HCT116 (cell line): Measurements from ENCODE around the gene CFAP97. TPM values are rescaled to one million over a fixed set of nuclear protein-coding genes. Genes with fewer than 3 reads are reported as not detected.

Source experiments
- ATAC-seq: fragments of 200-7000 bp; cut with Tn5 transposase; 2 replicates; pipeline ENCODE4 v1.9.1; 2020; ENCODE audit warnings: mild to moderate bottlenecking, moderate library complexity
- BruUV-seq: library from RNA; stranded (reverse); fragments of 400-500 nt; replicated peaks from 2 replicates; lab custom pipeline; 2021; lab: Mats Ljungman, UMichigan
- CTCF ChIA-PET: fragments of 300-600 bp; sonication (Branson Sonifier 250); formaldehyde crosslinking; loops from one replicate; lab custom pipeline; 2021; ENCODE audit warnings: antibody characterized with exemption; lab: Charles Lee
- POLR2A ChIA-PET: fragments of 300-600, 350-600 bp; sonication (Branson Sonifier 250); formaldehyde crosslinking; loops from one replicate; lab custom pipeline; 2021; ENCODE audit warnings: antibody characterized with exemption; lab: Charles Lee
- RAD21 ChIA-PET, 2 experiments: fragments of 300-600 bp; sonication (Branson Sonifier 250); formaldehyde crosslinking; loops; one replicate each; lab custom pipeline; 2023; ENCODE audit warnings: low total read pairs in 2 of 2; ENCODE audit not compliant: uncharacterized antibody in 2 of 2, unreplicated experiment in 2 of 2, low non-redundant PET in 1 of 2; lab: Charles Lee
- DNase-seq: peaks from one replicate; pipeline ENCODE4 v3.0.0-alpha.2; 2010; ENCODE audit warnings: low read depth, low spot score
- H2AFZ ChIP-seq: fragments of 200-600 bp; shearing (Covaris generic), sonication (generic); 2 replicates; pipeline ENCODE4 v1.6.1; 2017; ENCODE audit warnings: low read depth, mixed run types, mixed read lengths, antibody characterized with exemption, low read length; ENCODE audit not compliant: poor library complexity, severe bottlenecking
- H3K27ac ChIP-seq: 2 replicates; pipeline ENCODE4 v1.5.1; 2012; ENCODE audit warnings: low read depth, low read length
- H3K27me3 ChIP-seq: fragments of 200-600 bp; sonication (generic); 2 replicates; pipeline ENCODE4 v1.6.1; 2016; ENCODE audit warnings: mixed run types, low read length, mixed read lengths; ENCODE audit not compliant: insufficient read depth
- H3K36me3 ChIP-seq, 2 experiments: fragments of 200-500 bp in 1 of 2; fragments of 200-600 bp in 1 of 2; sonication (Bioruptor generic) in 1 of 2; sonication (generic) in 1 of 2; 2 replicates each; pipeline versions ENCODE4 v1.5.1 to v1.6.1; 2014 to 2016; ENCODE audit warnings: low read length in 2 of 2, inconsistent platforms in 1 of 2, mixed read lengths in 1 of 2, mixed run types in 1 of 2; ENCODE audit not compliant: insufficient read depth in 2 of 2, control insufficient read depth in 1 of 2
- H3K4me1 ChIP-seq, 2 experiments: fragments of 200-600 bp in 1 of 2; sonication (generic) in 1 of 2; 2 replicates each; pipeline versions ENCODE4 v1.5.1 to v1.6.1; 2012 to 2017; ENCODE audit warnings: low read length in 2 of 2, inconsistent platforms in 1 of 2, mild to moderate bottlenecking in 1 of 2, mixed read lengths in 1 of 2, mixed run types in 1 of 2, moderate library complexity in 1 of 2; ENCODE audit not compliant: insufficient read depth in 2 of 2, control insufficient read depth in 1 of 2
- H3K4me2 ChIP-seq: fragments of 200-600 bp; sonication (generic); 2 replicates; pipeline ENCODE4 v1.6.1; 2017; ENCODE audit warnings: mixed run types, low read length, mixed read lengths
- H3K4me3 ChIP-seq, 2 experiments: fragments of 200-600 bp in 1 of 2; sonication (generic) in 1 of 2; replicated peaks in 1 of 2; 2 replicates each; pipeline ENCODE4 v1.5.1; 2011 to 2016; ENCODE audit warnings: low read length in 2 of 2, control low read depth in 1 of 2, low read depth in 1 of 2, mild to moderate bottlenecking in 1 of 2, mixed read lengths in 1 of 2, mixed run types in 1 of 2
- H3K79me2 ChIP-seq: fragments of 200-600 bp; sonication (generic); 2 replicates; pipeline ENCODE4 v1.6.1; 2017; ENCODE audit warnings: mild to moderate bottlenecking, mixed run types, low read length, moderate library complexity, mixed read lengths; ENCODE audit not compliant: insufficient read depth
- H3K9ac ChIP-seq: fragments of 200-600 bp; sonication (generic); 2 replicates; pipeline ENCODE4 v1.6.1; 2016; ENCODE audit warnings: low read length, mixed read lengths
- H3K9me2 ChIP-seq: fragments of 200-600 bp; sonication (generic), shearing (Covaris generic); 2 replicates; pipeline ENCODE4 v1.6.1; 2017; ENCODE audit warnings: mixed run types, mild to moderate bottlenecking, moderate library complexity; ENCODE audit not compliant: insufficient read depth
- H3K9me3 ChIP-seq, 2 experiments: fragments of 200-500 bp in 1 of 2; fragments of 200-600 bp in 1 of 2; sonication (Bioruptor generic) in 1 of 2; sonication (generic) in 1 of 2; 2 replicates each; pipeline ENCODE4 v1.6.1; 2014 to 2017; ENCODE audit warnings: low read length in 2 of 2, mixed read lengths in 2 of 2, inconsistent platforms in 1 of 2, low read depth in 1 of 2, mild to moderate bottlenecking in 1 of 2, mixed run types in 1 of 2, moderate library complexity in 1 of 2; ENCODE audit not compliant: control insufficient read depth in 1 of 2, insufficient read depth in 1 of 2
- H4K20me1 ChIP-seq: fragments of 200-600 bp; sonication (generic), shearing (Covaris generic); 2 replicates; pipeline ENCODE4 v1.6.1; 2017; ENCODE audit warnings: mixed run types, mild to moderate bottlenecking, moderate library complexity; ENCODE audit not compliant: insufficient read depth
- ATF3 ChIP-seq: IDR thresholded peaks from 2 replicates; pipeline ENCODE4 v1.6.1; 2012
- EGR1 ChIP-seq: IDR thresholded peaks from 2 replicates; pipeline ENCODE4 v1.6.1; 2012; ENCODE audit warnings: low read depth
- ELF1 ChIP-seq: IDR thresholded peaks from 2 replicates; pipeline ENCODE4 v1.6.1; 2012; ENCODE audit warnings: low read depth, borderline replicate concordance
- EZH2phosphoT487 ChIP-seq: fragments of 200-600 bp; IDR thresholded peaks from 2 replicates; pipeline ENCODE4 v1.6.1; 2018; ENCODE audit warnings: antibody characterized with exemption, borderline replicate concordance
- JUND ChIP-seq: IDR thresholded peaks from 2 replicates; pipeline ENCODE4 v1.6.1; 2012
- POLR2A ChIP-seq: IDR thresholded peaks from 2 replicates; pipeline ENCODE4 v1.7.0; 2011; ENCODE audit warnings: borderline replicate concordance; ENCODE audit not compliant: insufficient read depth, insufficient read length; ENCODE audit errors: extremely low read depth
- POLR2AphosphoS5 ChIP-seq: IDR thresholded peaks from 2 replicates; pipeline ENCODE4 v1.6.1; 2011; ENCODE audit warnings: mild to moderate bottlenecking, low read depth, low read length, moderate library complexity
- RAD21 ChIP-seq: IDR thresholded peaks from 2 replicates; pipeline ENCODE4 v1.6.1; 2012; ENCODE audit warnings: low read depth, mild to moderate bottlenecking
- SIN3A ChIP-seq: IDR thresholded peaks from 2 replicates; pipeline ENCODE4 v1.6.1; 2012; ENCODE audit warnings: low read depth
- SP1 ChIP-seq: IDR thresholded peaks from 2 replicates; pipeline ENCODE4 v1.6.1; 2012; ENCODE audit warnings: low read depth
- TCF7L2 ChIP-seq: IDR thresholded peaks from 2 replicates; pipeline ENCODE4 v1.7.0; 2011; ENCODE audit warnings: borderline replicate concordance, inconsistent platforms; ENCODE audit not compliant: insufficient read depth, insufficient read length; ENCODE audit errors: extremely low read depth
- ZFX ChIP-seq: fragments of 450-650 bp; IDR thresholded peaks from 2 replicates; pipeline ENCODE4 v1.6.1; 2017
- ZNF274 ChIP-seq: fragments of 200-500 bp; sonication (Bioruptor generic); IDR thresholded peaks from 2 replicates; pipeline ENCODE4 v1.6.1; 2014; ENCODE audit warnings: mild to moderate bottlenecking, low read depth, low read length, inconsistent platforms
- intact Hi-C: fragments of 100-400 bp; cut with micrococcal nuclease; formaldehyde crosslinking; loops from 2 replicates; pipeline ENCODE4 v1.10.0; 2022
- total RNA-seq: library from RNA; stranded (reverse); gene quantifications from one replicate; pipeline ENCODE4 v1.2.1, GENCODE V29; 2021; ENCODE audit not compliant: unreplicated experiment

CFAP97 gene
- total RNA-seq, 1 experiment from 2014 or later, result 57.7 TPM

- H2AFZ ChIP-seq, result no peak overlapping the region
- no peak overlapping the region for H3K9ac ChIP-seq
- no TSS peak for BruUV-seq
- H3K4me3 ChIP-seq, result no peak overlapping the region
- DNase-seq, result no peak
- H3K9me2 ChIP-seq, result no peaks in the 10 kb centered on the region
- CTCF ChIA-PET, result no interaction called here
- intact Hi-C loops, result no loop called here
- no peak for ATAC-seq
- peaks cover 0 to 3% of the 10 kb centered on the region in 2 experiments; a peak in 2 of 4 replicates for H3K9me3 ChIP-seq
- RAD21 ChIA-PET, result no interaction called here
- no peak overlapping the region for H3K27ac ChIP-seq
- no peak overlapping the region for H3K4me2 ChIP-seq
- POLR2A ChIA-PET, result no interaction called here
- 0 out of 4 replicates have a peak, but pooled peaks cover 0 to 5% of the 10 kb centered on the region in 2 experiments for H3K4me1 ChIP-seq
- H3K36me3 ChIP-seq, result no peaks in the 10 kb centered on the region
- TF ChIP-seq ZNF274, result no peak
- H4K20me1 ChIP-seq, result no peaks in the 10 kb centered on the region
- no peaks in the 10 kb centered on the region for H3K27me3 ChIP-seq
- H3K79me2 ChIP-seq, result peaks cover 25% of the 10 kb centered on the region
These were observed 31.5 kb upstream of the CFAP97 start for GRCh38 chr4:185235119-185235842.

DNA sequence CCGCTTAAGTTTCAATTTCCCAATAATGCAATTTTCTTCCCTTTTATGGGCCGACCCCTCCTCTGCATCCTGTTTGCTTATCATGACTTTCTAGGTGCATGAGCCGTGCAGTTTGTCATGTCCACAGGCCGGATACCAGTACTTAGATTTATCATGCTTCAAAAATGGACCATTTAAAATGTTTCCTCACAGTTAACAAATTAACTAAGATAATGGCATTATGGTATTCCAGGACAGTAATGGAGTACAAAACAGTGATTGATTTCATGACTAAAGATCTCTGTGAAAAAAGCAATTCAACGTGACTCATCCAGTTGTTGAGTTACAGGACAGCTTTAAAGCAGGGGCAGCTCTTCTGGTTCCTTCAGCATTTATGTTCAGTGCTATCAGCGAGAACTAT is 28.6 kb upstream of the CFAP97 start:
- intact Hi-C loops, result no loop called here
- Histone ChIP-seq H3K9ac (no peak overlapping the region), H4K20me1 (no peaks in the 10 kb centered on the region), H3K4me3 (no peak overlapping the region), H2AFZ (no peak overlapping the region), H3K79me2 (peaks cover 23% of the 10 kb centered on the region), H3K9me2 (no peaks in the 10 kb centered on the region), H3K36me3 (no peaks in the 10 kb centered on the region), H3K9me3 (no peaks in the 10 kb centered on the region), H3K27ac (no peak overlapping the region), H3K4me1 (peaks cover 4 to 13% of the 10 kb centered on the region in 2 experiments; a peak in 2 of 4 replicates), H3K4me2 (no peak overlapping the region), H3K27me3 (no peaks in the 10 kb centered on the region)
- DNase-seq (no peak), ATAC-seq (no peak)
- CTCF ChIA-PET, result no interaction called here
- POLR2A ChIA-PET, result no interaction called here
- RAD21 ChIA-PET, result no interaction called here
- TF ChIP-seq EZH2phosphoT487 (no peak), SIN3A (no peak), RAD21 (no peak), TCF7L2 (no peak), POLR2AphosphoS5 (no peak), ZNF274 (no peak), POLR2A (no peak), EGR1 (no peak), JUND (no peak), ATF3 (no peak), ELF1 (no peak), SP1 (no peak), ZFX (no peak)
- no TSS peak for BruUV-seq
